SK-N-DZ (cell line): ENCODE data around the gene ASAP2.

ENCODE experiments used
- DNase-seq: peaks from one replicate; pipeline ENCODE4 v3.0.0-alpha.2; 2015; ENCODE audit warnings: low spot score

ASAP2 gene

GRCh38 chr2:9179572-9180201, 26.9 kb upstream of the ASAP2 start:
- no peak for DNase-seq

GRCh38 chr2:9184361-9184760, 22.3 kb upstream of the ASAP2 start:
- DNase-seq, result no peak

GRCh38 chr2:9187620-9188214, 18.9 kb upstream of the ASAP2 start:
- DNase-seq, result no peak

- DNase-seq, result no peak
Measured at GRCh38 chr2:9188823-9189222, 17.8 kb upstream of the ASAP2 start.

- DNase-seq, result no peak
Measured at GRCh38 chr2:9189901-9190300, 16.7 kb upstream of the ASAP2 start.

- DNase-seq, result no peak
Measured at GRCh38 chr2:9191041-9191481, 15.6 kb upstream of the ASAP2 start.

- DNase-seq, result no peak
Measured at GRCh38 chr2:9192712-9193111, 13.9 kb upstream of the ASAP2 start.

GRCh38 chr2:9194352-9194751, 12.3 kb upstream of the ASAP2 start:
- no peak for DNase-seq

- DNase-seq, result no peak
Measured at GRCh38 chr2:9196637-9197036, 10.0 kb upstream of the ASAP2 start.

- no peak for DNase-seq
Measured at GRCh38 chr2:9197916-9198315, 8.7 kb upstream of the ASAP2 start.

- DNase-seq, result no peak
Measured at GRCh38 chr2:9199716-9200632, 6.6 kb upstream of the ASAP2 start.

- DNase-seq, result no peak
Measured at GRCh38 chr2:9200633-9201015, 6.0 kb upstream of the ASAP2 start.

GRCh38 chr2:9201185-9201891, 5.3 kb upstream of the ASAP2 start:
- DNase-seq, result no peak

- no peak for DNase-seq
Measured at GRCh38 chr2:9203006-9203405, 3.6 kb upstream of the ASAP2 start.

- DNase-seq, result no peak
Measured at GRCh38 chr2:9203876-9204275, 2.7 kb upstream of the ASAP2 start.

GRCh38 chr2:9204939-9205338, 1.7 kb upstream of the ASAP2 start:
- DNase-seq, result no peak

- DNase-seq, result no peak
Measured at GRCh38 chr2:9205486-9205885, 1.1 kb upstream of the ASAP2 start.

- DNase-seq, result no peak
Measured at GRCh38 chr2:9206991-9207640, 504 bp downstream of the ASAP2 start.

GRCh38 chr2:9207641-9208311, 1.2 kb downstream of the ASAP2 start:
- no peak for DNase-seq

GRCh38 chr2:9208875-9209274, 2.3 kb downstream of the ASAP2 start:
- no peak for DNase-seq

GRCh38 chr2:9210030-9210429, 3.4 kb downstream of the ASAP2 start:
- DNase-seq, result no peak
